ENCODE results near the gene NCAPD2. TPM values are rescaled to one million over a fixed set of nuclear protein-coding genes. Genes with fewer than 3 reads are reported as not detected.

NCAPD2 gene
- polyA plus RNA-seq, 1 of the 3 experiments (the other 2 are of a cell fraction) = 46.9 TPM

DNA sequence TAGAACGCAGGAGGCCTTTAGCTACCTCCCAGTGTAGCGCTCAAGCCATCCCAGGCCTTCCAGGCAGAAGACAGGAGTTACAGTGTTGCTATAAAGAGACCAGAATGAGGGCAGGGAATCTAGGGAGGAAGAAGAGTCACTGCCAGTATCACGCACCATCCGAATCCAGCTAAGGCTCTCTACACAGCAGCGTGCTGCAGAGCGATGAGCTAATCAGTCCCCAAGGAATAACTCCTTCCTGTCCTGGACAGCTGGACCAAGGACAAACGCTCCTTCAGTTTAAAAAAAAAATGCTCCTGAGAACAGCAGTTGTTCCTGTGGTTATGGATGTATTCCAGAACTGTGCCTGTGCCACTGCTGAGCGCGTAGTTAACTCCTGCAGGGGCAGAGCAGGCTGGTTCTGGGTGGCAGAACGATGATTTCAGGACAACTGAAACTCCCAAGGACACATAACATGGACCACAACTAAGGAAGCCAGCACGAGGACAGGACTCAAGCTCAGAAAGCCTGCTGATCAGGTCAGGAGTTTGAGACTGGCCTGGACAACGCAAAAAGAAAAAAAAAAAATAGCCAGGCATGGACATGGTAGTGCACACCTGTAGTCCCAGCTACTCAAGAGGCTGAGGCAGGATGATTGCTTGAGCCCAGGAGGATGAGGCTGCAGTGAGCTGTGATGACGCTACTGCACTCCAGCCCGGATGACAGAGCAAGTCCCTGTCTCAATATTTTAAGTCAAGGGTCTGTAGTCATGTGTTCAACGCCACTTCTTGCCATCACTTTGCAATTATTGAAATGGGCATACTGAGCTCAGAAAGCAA is 59.4 kb downstream of the NCAPD2 start:
- Histone ChIP-seq H3K36me3 (replicated peaks in 1 of 2; ENCODE audit: control insufficient read depth in 1 of 2, insufficient read depth in 2 of 2, low read length in 1 of 2) (peaks cover 12 to 15% of the 10 kb centered on the region in 2 experiments), H3K9ac (peak overlapping the region; percentile 57), H3F3A (replicated peaks; ENCODE audit: insufficient read depth) (peaks cover 64% of the 10 kb centered on the region), H3K27me3 (ENCODE audit: insufficient read depth) (no peaks in the 10 kb centered on the region), H3K79me2 (ENCODE audit: insufficient read depth) (peaks cover 77% of the 10 kb centered on the region), H3K4me3 (ENCODE audit: low read depth in 2 of 2, low read length in 1 of 2) (peak overlapping the region; percentile 79 to 85; a peak in 2 of 4 replicates), H2AFZ (ENCODE audit: low read depth) (no peak overlapping the region), H4K20me1 (ENCODE audit: insufficient read depth) (peaks cover 9% of the 10 kb centered on the region; the same call in 1 of the 2 replicates), H3K4me2 (peak overlapping the region; percentile 89), H3K9me3 (no peaks in the 10 kb centered on the region), H3K9me2 (no peaks in the 10 kb centered on the region), H3K27ac (ENCODE audit: low read depth in 2 of 2, low read length in 1 of 2) (peak overlapping the region; percentile 58 to 93; a peak in 3 of 4 replicates), H3K4me1 (ENCODE audit: control insufficient read depth in 1 of 2, insufficient read depth in 2 of 2, low read depth in 1 of 2, low read length in 1 of 2) (peaks cover 36 to 50% of the 10 kb centered on the region in 2 experiments)
- DNase-seq = no peak
- no peak for TF ChIP-seq FOXM1 (IDR thresholded peaks at IDR 0.05; ENCODE audit: low read depth)
- TF ChIP-seq MXI1 (IDR thresholded peaks at IDR 0.05; ENCODE audit: low read depth, low read length) = no peak
- TF ChIP-seq TCF12 (IDR thresholded peaks at IDR 0.05) = peak; percentile 47
- no peak for TF ChIP-seq RFX5 (IDR thresholded peaks at IDR 0.05; ENCODE audit: low read length)
- TF ChIP-seq MEF2A (IDR thresholded peaks at IDR 0.05; ENCODE audit: borderline replicate concordance, low read depth) = no peak
- peak; percentile 75 for TF ChIP-seq NFIC (IDR thresholded peaks at IDR 0.05; ENCODE audit: borderline replicate concordance)
- TF ChIP-seq ZBTB33 (IDR thresholded peaks at IDR 0.05; ENCODE audit: borderline replicate concordance, low read depth) = no peak
- TF ChIP-seq YY1 (IDR thresholded peaks at IDR 0.05; ENCODE audit: low read depth) = no peak
- TF ChIP-seq, protein P1, sequence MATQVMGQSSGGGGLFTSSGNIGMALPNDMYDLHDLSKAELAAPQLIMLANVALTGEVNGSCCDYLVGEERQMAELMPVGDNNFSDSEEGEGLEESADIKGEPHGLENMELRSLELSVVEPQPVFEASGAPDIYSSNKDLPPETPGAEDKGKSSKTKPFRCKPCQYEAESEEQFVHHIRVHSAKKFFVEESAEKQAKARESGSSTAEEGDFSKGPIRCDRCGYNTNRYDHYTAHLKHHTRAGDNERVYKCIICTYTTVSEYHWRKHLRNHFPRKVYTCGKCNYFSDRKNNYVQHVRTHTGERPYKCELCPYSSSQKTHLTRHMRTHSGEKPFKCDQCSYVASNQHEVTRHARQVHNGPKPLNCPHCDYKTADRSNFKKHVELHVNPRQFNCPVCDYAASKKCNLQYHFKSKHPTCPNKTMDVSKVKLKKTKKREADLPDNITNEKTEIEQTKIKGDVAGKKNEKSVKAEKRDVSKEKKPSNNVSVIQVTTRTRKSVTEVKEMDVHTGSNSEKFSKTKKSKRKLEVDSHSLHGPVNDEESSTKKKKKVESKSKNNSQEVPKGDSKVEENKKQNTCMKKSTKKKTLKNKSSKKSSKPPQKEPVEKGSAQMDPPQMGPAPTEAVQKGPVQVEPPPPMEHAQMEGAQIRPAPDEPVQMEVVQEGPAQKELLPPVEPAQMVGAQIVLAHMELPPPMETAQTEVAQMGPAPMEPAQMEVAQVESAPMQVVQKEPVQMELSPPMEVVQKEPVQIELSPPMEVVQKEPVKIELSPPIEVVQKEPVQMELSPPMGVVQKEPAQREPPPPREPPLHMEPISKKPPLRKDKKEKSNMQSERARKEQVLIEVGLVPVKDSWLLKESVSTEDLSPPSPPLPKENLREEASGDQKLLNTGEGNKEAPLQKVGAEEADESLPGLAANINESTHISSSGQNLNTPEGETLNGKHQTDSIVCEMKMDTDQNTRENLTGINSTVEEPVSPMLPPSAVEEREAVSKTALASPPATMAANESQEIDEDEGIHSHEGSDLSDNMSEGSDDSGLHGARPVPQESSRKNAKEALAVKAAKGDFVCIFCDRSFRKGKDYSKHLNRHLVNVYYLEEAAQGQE (IDR thresholded peaks at IDR 0.05; ENCODE audit: low read depth, low read length) = no peak
- no peak for TF ChIP-seq RAD21 (IDR thresholded peaks at IDR 0.05; ENCODE audit: low read length)
- TF ChIP-seq, protein P2, sequence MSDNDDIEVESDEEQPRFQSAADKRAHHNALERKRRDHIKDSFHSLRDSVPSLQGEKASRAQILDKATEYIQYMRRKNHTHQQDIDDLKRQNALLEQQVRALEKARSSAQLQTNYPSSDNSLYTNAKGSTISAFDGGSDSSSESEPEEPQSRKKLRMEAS (IDR thresholded peaks at IDR 0.05; ENCODE audit: low read depth) = 0 out of 2 replicates have a peak, but pooled peaks have one; percentile 57
- TF ChIP-seq ELF1 (IDR thresholded peaks at IDR 0.05) = no peak
- TF ChIP-seq, protein P3, sequence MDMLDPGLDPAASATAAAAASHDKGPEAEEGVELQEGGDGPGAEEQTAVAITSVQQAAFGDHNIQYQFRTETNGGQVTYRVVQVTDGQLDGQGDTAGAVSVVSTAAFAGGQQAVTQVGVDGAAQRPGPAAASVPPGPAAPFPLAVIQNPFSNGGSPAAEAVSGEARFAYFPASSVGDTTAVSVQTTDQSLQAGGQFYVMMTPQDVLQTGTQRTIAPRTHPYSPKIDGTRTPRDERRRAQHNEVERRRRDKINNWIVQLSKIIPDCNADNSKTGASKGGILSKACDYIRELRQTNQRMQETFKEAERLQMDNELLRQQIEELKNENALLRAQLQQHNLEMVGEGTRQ (IDR thresholded peaks at IDR 0.05; ENCODE audit: borderline replicate concordance, low read depth, low read length) = no peak
- ChIA-PET CTCF (interaction anchor here (0.6 to 14.7 kb wide), 17 partner anchors 11 to 344 kb away, joined by 3 to 228 read pairs (median 5); partner anchors contain the start of genes GAPDH, NOP2 and ZNF384), POLR2A (interaction anchor here (1.0 to 6.1 kb wide), 7 partner anchors 11 to 83 kb away, joined by 3 to 73 read pairs (median 7); partner anchors contain the start of genes GAPDH, NOP2 and VAMP1)
- WGBS (ENCODE audit: low lambda C conversion rate) = 52% methylated on average over 15 of the region's 15 CpGs
